ENCODE measurements around the gene ROR1.

ROR1 gene

GRCh38 chr1:63918418-63918945 lies 144.7 kb downstream of the ROR1 start:
- TF ChIP-seq SIN3A (IDR thresholded peaks at IDR 0.05; ENCODE audit: borderline replicate concordance, insufficient read depth, low read length) (no peak), TAF1 (IDR thresholded peaks at IDR 0.05; ENCODE audit: borderline replicate concordance, insufficient read depth, low read length) (no peak), POLR2AphosphoS5 (IDR thresholded peaks at IDR 0.05; ENCODE audit: low read depth, low read length) (no peak), REST (IDR thresholded peaks at IDR 0.05; ENCODE audit: insufficient read depth in 1 of 2, low read depth in 2 of 2, low read length in 2 of 2) (no peak), FOXP2 (optimal IDR thresholded peaks at IDR 0.05; ENCODE audit: borderline replicate concordance, extremely low read depth, extremely low read length, insufficient read depth) (no peak)

GRCh38 chr1:63920154-63921117 lies 146.6 kb downstream of the ROR1 start:
- TF ChIP-seq SIN3A (IDR thresholded peaks at IDR 0.05; ENCODE audit: borderline replicate concordance, insufficient read depth, low read length) (no peak), TAF1 (IDR thresholded peaks at IDR 0.05; ENCODE audit: borderline replicate concordance, insufficient read depth, low read length) (no peak), POLR2AphosphoS5 (IDR thresholded peaks at IDR 0.05; ENCODE audit: low read depth, low read length) (no peak)

GRCh38 chr1:63921359-63921758 lies 147.5 kb downstream of the ROR1 start:
- TF ChIP-seq REST (IDR thresholded peaks at IDR 0.05; ENCODE audit: insufficient read depth in 1 of 2, low read depth in 2 of 2, low read length in 2 of 2), result no peak
- no peak for TF ChIP-seq SIN3A (IDR thresholded peaks at IDR 0.05; ENCODE audit: borderline replicate concordance, insufficient read depth, low read length)
- TF ChIP-seq POLR2AphosphoS5 (IDR thresholded peaks at IDR 0.05; ENCODE audit: low read depth, low read length), result no peak
- no peak for TF ChIP-seq TAF1 (IDR thresholded peaks at IDR 0.05; ENCODE audit: borderline replicate concordance, insufficient read depth, low read length)
- TF ChIP-seq FOXP2 (optimal IDR thresholded peaks at IDR 0.05; ENCODE audit: borderline replicate concordance, extremely low read depth, extremely low read length, insufficient read depth), result no peak

GRCh38 chr1:63921802-63922201 lies 148.0 kb downstream of the ROR1 start:
- TF ChIP-seq REST (IDR thresholded peaks at IDR 0.05; ENCODE audit: insufficient read depth in 1 of 2, low read depth in 2 of 2, low read length in 2 of 2), result no peak
- no peak for TF ChIP-seq POLR2AphosphoS5 (IDR thresholded peaks at IDR 0.05; ENCODE audit: low read depth, low read length)
- no peak for TF ChIP-seq TAF1 (IDR thresholded peaks at IDR 0.05; ENCODE audit: borderline replicate concordance, insufficient read depth, low read length)

- no peak for TF ChIP-seq FOXP2 (optimal IDR thresholded peaks at IDR 0.05; ENCODE audit: borderline replicate concordance, extremely low read depth, extremely low read length, insufficient read depth)
- no peak for TF ChIP-seq TAF1 (IDR thresholded peaks at IDR 0.05; ENCODE audit: borderline replicate concordance, insufficient read depth, low read length)
- TF ChIP-seq SIN3A (IDR thresholded peaks at IDR 0.05; ENCODE audit: borderline replicate concordance, insufficient read depth, low read length), result no peak
- TF ChIP-seq POLR2AphosphoS5 (IDR thresholded peaks at IDR 0.05; ENCODE audit: low read depth, low read length), result no peak
- TF ChIP-seq REST (IDR thresholded peaks at IDR 0.05; ENCODE audit: insufficient read depth in 1 of 2, low read depth in 2 of 2, low read length in 2 of 2), result no peak
Measured at GRCh38 chr1:63922848-63923247, 149.0 kb downstream of the ROR1 start.
